Chondrocyte (in vitro differentiated cells): Measurements from ENCODE around the gene INSC. TPM values are rescaled to one million over a fixed set of nuclear protein-coding genes. Genes with fewer than 3 reads are reported as not detected.

Experiments
- DNase-seq: peaks from one replicate; pipeline ENCODE4 v3.0.0; 2021; ENCODE audit warnings: mixed read lengths, low spot score
- H3K27ac Mint-ChIP-seq: one replicate; pipeline ENCODE4 v1.8.0; 2021; ENCODE audit warnings: mild to moderate bottlenecking, moderate library complexity, mixed read lengths; ENCODE audit not compliant: unreplicated experiment
- H3K27me3 Mint-ChIP-seq: 2 replicates; pipeline ENCODE4 v1.8.0; 2021; ENCODE audit warnings: low read depth, mixed read lengths
- H3K36me3 Mint-ChIP-seq: 2 replicates; pipeline ENCODE4 v1.8.0; 2021; ENCODE audit warnings: low read depth, mixed read lengths
- H3K4me1 Mint-ChIP-seq: 2 replicates; pipeline ENCODE4 v1.8.0; 2021; ENCODE audit warnings: low read depth, mild to moderate bottlenecking, mixed read lengths
- H3K4me3 Mint-ChIP-seq: one replicate; pipeline ENCODE4 v1.8.0; 2021; ENCODE audit warnings: mild to moderate bottlenecking, moderate library complexity, mixed read lengths; ENCODE audit not compliant: unreplicated experiment
- H3K9me3 Mint-ChIP-seq: 2 replicates; pipeline ENCODE4 v1.8.0; 2021; ENCODE audit warnings: low read depth, mixed read lengths
- CTCF ChIP-seq: fragments of 200-600 bp; sonication (generic); IDR thresholded peaks from 2 replicates; pipeline ENCODE4 v1.5.0; 2021; ENCODE audit warnings: antibody characterized with exemption, mild to moderate bottlenecking, moderate library complexity
- total RNA-seq: library from RNA; stranded (reverse); gene quantifications from 3 replicates; pipeline ENCODE4 v1.2.1, GENCODE V29; 2021

Gene INSC
- total RNA-seq, 1 donor from 2014 or later, result not detected

GRCh38 chr11:15195454-15196200, 80.9 kb downstream of the INSC start:
- Mint-ChIP-seq H3K36me3 (no peaks in the 10 kb centered on the region), H3K27ac (no peak overlapping the region), H3K27me3 (peaks cover 1% of the 10 kb centered on the region), H3K9me3 (no peaks in the 10 kb centered on the region), H3K4me1 (peaks cover 8% of the 10 kb centered on the region), H3K4me3 (no peak overlapping the region)
- no peak for TF ChIP-seq CTCF
- no peak for DNase-seq

- Mint-ChIP-seq H3K4me3 (no peak overlapping the region), H3K27ac (no peak overlapping the region), H3K9me3 (no peaks in the 10 kb centered on the region), H3K36me3 (no peaks in the 10 kb centered on the region), H3K27me3 (peaks cover 1% of the 10 kb centered on the region), H3K4me1 (peaks cover 8% of the 10 kb centered on the region)
- TF ChIP-seq CTCF, result no peak
- no peak for DNase-seq
These were observed 82.0 kb downstream of the INSC start for GRCh38 chr11:15196704-15197103.

- no peak overlapping the region for H3K4me3 Mint-ChIP-seq
- no peaks in the 10 kb centered on the region for H3K9me3 Mint-ChIP-seq
- TF ChIP-seq CTCF, result no peak
- H3K4me1 Mint-ChIP-seq, result peaks cover 8% of the 10 kb centered on the region
- H3K27me3 Mint-ChIP-seq, result peaks cover 6% of the 10 kb centered on the region
- H3K36me3 Mint-ChIP-seq, result no peaks in the 10 kb centered on the region
- H3K27ac Mint-ChIP-seq, result no peak overlapping the region
- no peak for DNase-seq
These were observed 83.0 kb downstream of the INSC start for GRCh38 chr11:15197696-15198095.

GRCh38 chr11:15198284-15198683, 83.6 kb downstream of the INSC start:
- H3K27me3 Mint-ChIP-seq, result peaks cover 6% of the 10 kb centered on the region
- no peak overlapping the region for H3K4me3 Mint-ChIP-seq
- H3K4me1 Mint-ChIP-seq, result peaks cover 8% of the 10 kb centered on the region
- no peak for TF ChIP-seq CTCF
- H3K27ac Mint-ChIP-seq, result no peak overlapping the region
- no peaks in the 10 kb centered on the region for H3K36me3 Mint-ChIP-seq
- no peak for DNase-seq
- H3K9me3 Mint-ChIP-seq, result no peaks in the 10 kb centered on the region

- Mint-ChIP-seq H3K4me1 (peaks cover 8% of the 10 kb centered on the region), H3K9me3 (no peaks in the 10 kb centered on the region), H3K4me3 (no peak overlapping the region), H3K27me3 (peaks cover 6% of the 10 kb centered on the region), H3K36me3 (no peaks in the 10 kb centered on the region), H3K27ac (no peak overlapping the region)
- no peak for TF ChIP-seq CTCF
- DNase-seq, result no peak
These were observed 85.0 kb downstream of the INSC start for GRCh38 chr11:15199693-15200092.
